HEK293T (cell line): ENCODE data around the gene SUPT4H1.

Experiments
- FOXA1 ChIP-seq: fragments of 450-650 bp; IDR thresholded peaks from 2 replicates; pipeline ENCODE4 v1.6.1; 2016; ENCODE audit warnings: mild to moderate bottlenecking
- FOXK2 ChIP-seq: fragments of 450-650 bp; IDR thresholded peaks from 2 replicates; pipeline ENCODE4 v1.6.1; 2016; ENCODE audit warnings: mild to moderate bottlenecking
- L3MBTL2 ChIP-seq: fragments of 450-650 bp; conservative IDR thresholded peaks from 2 replicates; pipeline ENCODE4 v1.6.1; 2016; ENCODE audit warnings: mild to moderate bottlenecking
- SP1 ChIP-seq: fragments of 450-650 bp; IDR thresholded peaks from 2 replicates; pipeline ENCODE4 v1.6.1; 2017

- TF ChIP-seq FOXA1 = no peak
- TF ChIP-seq SP1 = no peak
- no peak for TF ChIP-seq FOXK2
- TF ChIP-seq L3MBTL2 = no peak
Observed at GRCh38 chr17:58308173-58308984, 43.6 kb downstream of the SUPT4H1 start.
